GM18861 (cell line): ENCODE results near the gene FPR3.
"Not testable (repeated sequence)": the region's sequence is repeated elsewhere in the genome, so short reads cannot be mapped to it uniquely, and the experiment has no call there.

Experiments
- ATAC-seq: cut with Tn5 transposase; IDR thresholded peaks from one replicate; pipeline ENCODE4 v1.9.1; 2021; ENCODE audit not compliant: unreplicated experiment

Gene FPR3

GRCh38 chr19:51783372-51783771 is 11.6 kb upstream of the FPR3 start:
- no peak for ATAC-seq

- no peak for ATAC-seq
These were observed 10.7 kb upstream of the FPR3 start for GRCh38 chr19:51784109-51784785.

- ATAC-seq, result no peak
These were observed 9.9 kb upstream of the FPR3 start for GRCh38 chr19:51784922-51785690.

- no peak for ATAC-seq
These were observed 8.1 kb upstream of the FPR3 start for GRCh38 chr19:51786646-51787494.

- no peak for ATAC-seq
These were observed 6.9 kb upstream of the FPR3 start for GRCh38 chr19:51788029-51788428.

GRCh38 chr19:51789061-51789795 is 5.7 kb upstream of the FPR3 start:
- no peak for ATAC-seq

- no peak for ATAC-seq
These were observed 2.0 kb upstream of the FPR3 start for GRCh38 chr19:51792932-51793331.

- no peak for ATAC-seq
These were observed 963 bp upstream of the FPR3 start for GRCh38 chr19:51793994-51794393.

GRCh38 chr19:51796195-51796679 is 1.3 kb downstream of the FPR3 start:
- ATAC-seq, result no peak

- no peak for ATAC-seq
These were observed 2.5 kb downstream of the FPR3 start for GRCh38 chr19:51797480-51797879.

GRCh38 chr19:51798062-51798461 is 3.1 kb downstream of the FPR3 start:
- no peak for ATAC-seq

- ATAC-seq, result no peak
These were observed 4.2 kb downstream of the FPR3 start for GRCh38 chr19:51799034-51799773.

- ATAC-seq, result no peak
These were observed 5.0 kb downstream of the FPR3 start for GRCh38 chr19:51799774-51800472.

GRCh38 chr19:51800473-51801244 is 5.7 kb downstream of the FPR3 start:
- ATAC-seq, result no peak

- no peak for ATAC-seq
These were observed 7.8 kb downstream of the FPR3 start for GRCh38 chr19:51802775-51803174.

- no peak for ATAC-seq
These were observed 8.6 kb downstream of the FPR3 start for GRCh38 chr19:51803519-51803918.

- no peak for ATAC-seq
These were observed 9.0 kb downstream of the FPR3 start for GRCh38 chr19:51803967-51804366.

GRCh38 chr19:51804789-51805188 is 9.8 kb downstream of the FPR3 start:
- not testable (repeated sequence) for ATAC-seq

GRCh38 chr19:51805396-51805795 is 10.4 kb downstream of the FPR3 start:
- not testable (repeated sequence) for ATAC-seq
